Breast epithelium (tissue), 4 donors: Measurements from ENCODE around the gene TMEM231. TPM values are rescaled to one million over a fixed set of nuclear protein-coding genes. Genes with fewer than 3 reads are reported as not detected.
"Not testable (repeated sequence)": the region's sequence is repeated elsewhere in the genome, so short reads cannot be mapped to it uniquely, and the experiment has no call there.

Experiments used
- DNase-seq, 2 donors: peaks; one replicate each; pipeline ENCODE4 v3.0.0-alpha.2; 2019; ENCODE audit warnings: low spot score in 2 of 2
- H3K27ac ChIP-seq, 2 donors: fragments of 200-600 bp; sonication (generic) in 1 of 2; one replicate each; pipeline ENCODE4 v1.5.1; 2016 to 2019; ENCODE audit warnings: mild to moderate bottlenecking in 1 of 2
- H3K27me3 ChIP-seq, 2 donors: fragments of 200-600 bp; sonication (generic) in 1 of 2; one replicate each; pipeline versions ENCODE4 v1.5.1 to v1.6.0; 2017 to 2019; ENCODE audit warnings: control low read depth in 1 of 2, mild to moderate bottlenecking in 1 of 2
- H3K36me3 ChIP-seq: fragments of 200-600 bp; one replicate; pipeline ENCODE4 v1.5.1; 2019
- H3K4me1 ChIP-seq, 2 donors: fragments of 200-600 bp; sonication (generic); one replicate each; pipeline ENCODE4 v1.5.1; 2016 to 2019; ENCODE audit warnings: control low read depth in 1 of 2
- H3K4me3 ChIP-seq, 3 donors: fragments of 200-600 bp; sonication (generic); 1 replicate in 2 of 3; 2 replicates in 1 of 3; pipeline ENCODE4 v1.5.1; 2016 to 2019; ENCODE audit warnings: mild to moderate bottlenecking in 3 of 3, moderate library complexity in 2 of 3
- H3K9me3 ChIP-seq, 2 donors: fragments of 200-600 bp; sonication (generic) in 1 of 2; one replicate each; pipeline ENCODE4 v1.5.1; 2016 to 2019; ENCODE audit warnings: control low read depth in 1 of 2
- POLR2A ChIP-seq: fragments of 450-650 bp; IDR thresholded peaks from one replicate; pipeline ENCODE4 v1.6.1; 2016; ENCODE audit warnings: antibody characterized with exemption, mild to moderate bottlenecking, moderate library complexity
- POLR2AphosphoS5 ChIP-seq, 3 donors: sonication (generic); formaldehyde crosslinking; IDR thresholded peaks; one replicate each; pipeline ENCODE4 v1.6.1; 2017; ENCODE audit warnings: antibody characterized with exemption in 3 of 3
- intact Hi-C: fragments of 100-400 bp; cut with DNase I; formaldehyde crosslinking; loops from one replicate; pipeline ENCODE4 v1.15.1; 2023; ENCODE audit warnings: low total_unique reads
- total RNA-seq, 3 donors: library from RNA; depleted of rRNA; stranded (reverse); fragments of >200 nt; gene quantifications; one replicate each; pipeline ENCODE4 v1.1.0, GENCODE V29; 2016
- TF ChIP-seq, protein P1 (sequence below), 3 donors: fragments of 450-650 bp; IDR thresholded peaks; one replicate each; pipeline ENCODE4 v1.5.1; 2016 to 2017; ENCODE audit warnings: antibody characterized with exemption in 3 of 3, mild to moderate bottlenecking in 3 of 3, moderate library complexity in 3 of 3

Gene TMEM231
- total RNA-seq, 3 donors from 2014 or later: 6.6 to 9.8 (median 7.0) TPM

DNA sequence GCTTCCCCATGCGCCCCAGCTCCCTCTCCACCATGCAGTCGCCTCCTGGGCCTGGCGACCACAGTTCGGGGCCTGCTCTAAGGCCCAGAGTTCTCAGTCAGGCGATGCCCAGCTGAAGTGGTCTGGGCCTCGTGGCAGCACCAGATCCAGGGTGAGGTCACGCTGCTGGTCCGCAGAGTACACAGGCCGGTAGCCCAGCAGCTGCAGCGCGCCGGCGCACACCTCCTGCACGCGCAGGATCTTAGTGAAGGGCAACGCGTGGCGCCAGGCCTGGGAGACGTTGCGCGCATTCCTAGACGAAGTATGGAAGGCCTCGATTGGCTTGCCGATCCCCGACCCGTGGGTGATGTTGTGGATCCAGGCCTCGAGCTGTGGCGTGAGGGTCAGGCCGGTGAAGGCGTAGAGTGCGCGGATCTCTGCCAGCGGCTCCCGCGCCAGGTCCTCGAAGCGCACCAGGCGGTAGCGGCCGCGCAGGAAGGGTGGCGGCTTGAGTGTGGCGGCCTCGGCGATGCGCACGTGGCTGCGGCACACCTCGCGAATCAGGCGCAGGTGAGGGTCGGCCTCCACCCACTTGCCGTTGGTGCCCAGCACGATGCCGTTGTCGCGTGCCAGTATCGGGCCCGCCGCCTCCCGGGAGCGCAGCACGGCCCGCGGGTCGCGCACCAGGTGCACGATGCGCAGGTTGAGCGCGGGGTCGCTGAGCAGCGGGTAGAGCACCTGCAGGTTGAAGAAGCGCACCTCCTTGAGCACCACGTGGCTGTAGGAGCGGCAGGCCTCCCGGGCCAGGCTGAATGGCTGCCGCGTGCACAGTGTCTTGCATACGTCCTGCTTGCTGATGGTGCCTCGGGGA, 26.8 kb downstream of the TMEM231 start:
- no peaks in the 10 kb centered on the region for H3K36me3 ChIP-seq
- DNase-seq: no peak
- no peaks in the 10 kb centered on the region for H3K27me3 ChIP-seq
- intact Hi-C loops: no loop called here
- H3K4me3 ChIP-seq: no peak overlapping the region
- no peaks in the 10 kb centered on the region for H3K4me1 ChIP-seq
- no peaks in the 10 kb centered on the region for H3K9me3 ChIP-seq
- no peak overlapping the region for H3K27ac ChIP-seq
- TF ChIP-seq POLR2A (no peak), POLR2AphosphoS5 (IDR thresholded peaks at IDR 0.05) (no peak)
- TF ChIP-seq, protein P1, sequence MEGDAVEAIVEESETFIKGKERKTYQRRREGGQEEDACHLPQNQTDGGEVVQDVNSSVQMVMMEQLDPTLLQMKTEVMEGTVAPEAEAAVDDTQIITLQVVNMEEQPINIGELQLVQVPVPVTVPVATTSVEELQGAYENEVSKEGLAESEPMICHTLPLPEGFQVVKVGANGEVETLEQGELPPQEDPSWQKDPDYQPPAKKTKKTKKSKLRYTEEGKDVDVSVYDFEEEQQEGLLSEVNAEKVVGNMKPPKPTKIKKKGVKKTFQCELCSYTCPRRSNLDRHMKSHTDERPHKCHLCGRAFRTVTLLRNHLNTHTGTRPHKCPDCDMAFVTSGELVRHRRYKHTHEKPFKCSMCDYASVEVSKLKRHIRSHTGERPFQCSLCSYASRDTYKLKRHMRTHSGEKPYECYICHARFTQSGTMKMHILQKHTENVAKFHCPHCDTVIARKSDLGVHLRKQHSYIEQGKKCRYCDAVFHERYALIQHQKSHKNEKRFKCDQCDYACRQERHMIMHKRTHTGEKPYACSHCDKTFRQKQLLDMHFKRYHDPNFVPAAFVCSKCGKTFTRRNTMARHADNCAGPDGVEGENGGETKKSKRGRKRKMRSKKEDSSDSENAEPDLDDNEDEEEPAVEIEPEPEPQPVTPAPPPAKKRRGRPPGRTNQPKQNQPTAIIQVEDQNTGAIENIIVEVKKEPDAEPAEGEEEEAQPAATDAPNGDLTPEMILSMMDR (IDR thresholded peaks at IDR 0.05): no peak

DNA sequence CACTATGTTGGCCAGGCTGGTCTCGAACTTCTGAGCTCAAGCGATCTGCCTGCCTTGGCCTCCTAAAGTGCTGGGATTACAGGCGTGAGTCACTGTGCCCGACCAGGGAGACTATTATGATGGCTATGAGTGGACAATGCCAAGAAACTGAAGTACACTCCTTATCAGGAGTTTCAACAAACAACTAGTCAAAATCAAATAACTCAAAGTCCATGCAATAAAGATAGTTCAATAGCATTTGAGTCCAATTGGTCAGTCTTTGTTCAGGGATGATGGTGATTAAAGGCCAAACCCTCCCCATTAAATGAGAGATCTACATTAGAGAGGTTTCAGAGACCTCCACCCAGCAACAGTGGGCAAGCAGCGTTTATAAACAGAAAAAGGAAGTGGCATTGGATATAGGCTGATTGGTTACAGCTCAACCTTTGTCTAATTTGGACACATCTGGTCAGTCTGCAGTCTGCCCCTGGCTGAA, 28.2 kb downstream of the TMEM231 start:
- TF ChIP-seq, protein P1 (IDR thresholded peaks at IDR 0.05): no peak
- TF ChIP-seq POLR2AphosphoS5 (IDR thresholded peaks at IDR 0.05) (no peak), POLR2A (no peak)

DNA sequence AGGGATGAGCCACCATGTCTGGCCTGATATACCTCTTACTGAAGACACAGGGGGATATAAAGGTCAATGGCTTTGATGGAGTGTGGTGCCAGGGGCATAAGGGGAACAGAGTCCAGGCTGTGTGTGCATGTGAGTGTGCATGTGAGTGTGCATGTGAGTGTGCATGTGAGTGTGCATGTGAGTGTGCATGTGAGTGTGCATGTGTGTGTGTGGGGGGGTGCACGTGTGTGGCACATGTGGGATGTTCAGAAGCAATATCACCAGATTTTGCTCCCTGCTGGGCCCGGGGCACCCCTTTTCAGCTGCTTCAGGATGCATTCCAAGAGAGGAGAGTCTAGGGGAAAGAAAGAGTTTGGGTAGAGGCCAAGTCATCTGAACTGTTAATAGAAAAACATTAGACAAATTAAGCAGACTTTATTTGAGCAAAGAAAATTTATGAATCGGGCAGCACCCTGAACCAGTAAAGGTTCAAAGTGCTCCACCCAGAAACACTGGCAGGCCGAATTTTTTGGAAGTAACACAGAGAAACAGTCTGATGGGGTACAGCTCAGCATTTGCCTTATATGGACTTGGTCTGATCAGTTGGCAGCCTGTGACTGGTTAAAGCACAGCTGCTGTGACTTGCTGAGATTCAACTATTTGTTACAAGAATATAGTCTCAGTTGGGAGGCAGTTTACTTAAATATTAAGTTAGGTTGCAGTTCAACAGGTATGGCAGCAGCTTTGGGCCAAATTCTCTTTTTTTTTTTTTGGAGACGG, 29.8 kb downstream of the TMEM231 start:
- H3K4me1 ChIP-seq: no peaks in the 10 kb centered on the region
- no peaks in the 10 kb centered on the region for H3K36me3 ChIP-seq
- no peak for DNase-seq
- H3K9me3 ChIP-seq: no peaks in the 10 kb centered on the region
- intact Hi-C loops: no loop called here
- H3K4me3 ChIP-seq: no peak overlapping the region
- H3K27me3 ChIP-seq: no peaks in the 10 kb centered on the region
- H3K27ac ChIP-seq: no peak overlapping the region
- TF ChIP-seq POLR2A (no peak), POLR2AphosphoS5 (IDR thresholded peaks at IDR 0.05) (no peak)
- TF ChIP-seq, protein P1 (IDR thresholded peaks at IDR 0.05): no peak

More for the DNA sequence above, 28.2 kb downstream of the TMEM231 start:
- intact Hi-C loops: no loop called here
- Histone ChIP-seq H3K4me3 (no peak overlapping the region), H3K36me3 (no peaks in the 10 kb centered on the region), H3K4me1 (no peaks in the 10 kb centered on the region), H3K27ac (no peak overlapping the region), H3K27me3 (no peaks in the 10 kb centered on the region), H3K9me3 (no peaks in the 10 kb centered on the region)
- no peak for DNase-seq

DNA sequence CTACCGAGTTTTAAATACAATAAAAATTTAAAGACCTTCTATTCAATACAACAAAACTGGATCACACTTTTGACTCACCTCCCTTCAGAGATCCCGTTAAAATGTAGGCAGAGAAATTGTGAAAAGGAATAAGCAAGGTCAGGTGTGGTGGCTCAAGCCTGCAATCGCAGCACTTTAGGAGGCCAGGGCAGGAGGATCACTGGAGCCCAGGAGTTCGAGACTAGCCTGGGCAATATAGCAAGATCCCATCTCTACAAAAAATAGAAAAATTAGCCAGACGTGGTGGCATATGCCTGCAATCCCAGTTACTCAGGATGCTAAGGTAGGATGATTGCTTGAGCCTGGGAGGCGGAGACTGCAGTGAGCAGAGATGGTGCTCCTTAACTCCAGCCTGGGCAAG, 36.9 kb downstream of the TMEM231 start:
- no peak for DNase-seq
- Histone ChIP-seq H3K27me3 (no peaks in the 10 kb centered on the region), H3K4me1 (no peaks in the 10 kb centered on the region), H3K27ac (no peak overlapping the region), H3K36me3 (no peaks in the 10 kb centered on the region), H3K9me3 (no peaks in the 10 kb centered on the region), H3K4me3 (no peak overlapping the region)
- TF ChIP-seq, protein P1 (IDR thresholded peaks at IDR 0.05): no peak
- TF ChIP-seq POLR2A: no peak
- TF ChIP-seq POLR2AphosphoS5 (IDR thresholded peaks at IDR 0.05): no peak
- intact Hi-C loops: no loop called here

DNA sequence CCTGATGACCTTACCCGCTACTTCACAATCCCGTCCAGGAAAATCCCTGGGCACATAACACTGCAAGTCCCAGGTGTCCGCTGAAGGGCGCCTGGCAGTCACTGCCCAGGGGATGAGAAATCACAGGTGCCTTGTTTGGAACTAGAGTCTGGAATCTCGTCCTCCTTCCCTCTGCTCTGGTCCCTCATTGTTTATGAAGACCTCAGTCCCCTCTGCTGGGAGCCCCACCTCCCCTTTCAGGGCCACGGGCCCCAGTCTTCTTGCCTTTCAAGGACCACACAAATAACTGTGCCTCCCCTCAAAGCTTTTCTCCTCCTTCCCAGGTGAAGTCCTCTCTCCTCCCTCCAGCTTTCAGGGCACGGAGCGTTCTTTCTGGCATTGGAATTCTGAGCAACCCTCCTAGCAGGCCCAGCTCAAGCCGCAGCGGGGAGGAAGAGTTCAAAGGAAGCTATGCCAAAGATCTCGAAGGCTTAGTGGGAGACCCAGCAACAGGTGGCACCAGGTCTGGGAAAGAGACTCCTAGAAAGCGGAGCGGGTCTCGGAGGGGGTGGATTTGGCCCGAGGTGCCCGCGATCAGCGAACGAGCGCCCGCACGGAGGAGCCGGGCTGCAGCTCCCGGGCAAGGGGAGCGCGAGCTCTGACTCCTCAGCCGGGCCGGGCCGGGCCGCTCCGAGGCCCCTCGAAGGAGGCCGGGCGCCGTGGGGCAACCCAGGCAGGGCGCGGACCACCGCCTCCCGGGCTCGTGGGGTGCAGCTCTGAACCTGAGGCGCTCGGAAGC, 39.7 kb downstream of the TMEM231 start:
- H3K4me1 ChIP-seq, H3K36me3 ChIP-seq, intact Hi-C loops, H3K27me3 ChIP-seq, H3K9me3 ChIP-seq: not testable (repeated sequence)
- peak overlapping the region; percentile 92 to 94 for H3K27ac ChIP-seq
- peak overlapping the region; percentile 71 to 89 (median 74) for H3K4me3 ChIP-seq
- peak in 1 of 2 donors; percentile 30 for DNase-seq
